ENCODE measurements around the gene LTK. TPM values are rescaled to one million over a fixed set of nuclear protein-coding genes. Genes with fewer than 3 reads are reported as not detected.

LTK gene
- total RNA-seq, 1 donor from 2014 or later: not detected

- peak; percentile 28 to 74 for DNase-seq (ENCODE audit: low read depth in 2 of 2)
Observed at GRCh38 chr15:41530363-41530956, 16.8 kb upstream of the LTK start.

GRCh38 chr15:41523097-41523496 is 9.5 kb upstream of the LTK start:
- DNase-seq (ENCODE audit: low read depth in 2 of 2): no peak

- DNase-seq (ENCODE audit: low read depth in 2 of 2): no peak
Observed at GRCh38 chr15:41521614-41522013, 8.0 kb upstream of the LTK start.

- DNase-seq (ENCODE audit: low read depth in 2 of 2): no peak
Observed at GRCh38 chr15:41520636-41521035, 7.0 kb upstream of the LTK start.

GRCh38 chr15:41517895-41518449 is 4.3 kb upstream of the LTK start:
- DNase-seq (ENCODE audit: low read depth in 2 of 2): no peak

GRCh38 chr15:41512940-41513505 is 604 bp downstream of the LTK start:
- DNase-seq (ENCODE audit: low read depth in 2 of 2): no peak

GRCh38 chr15:41512512-41512939 is 1.1 kb downstream of the LTK start:
- DNase-seq (ENCODE audit: low read depth in 2 of 2): no peak

GRCh38 chr15:41511899-41512369 is 1.7 kb downstream of the LTK start:
- no peak for DNase-seq (ENCODE audit: low read depth in 2 of 2)

GRCh38 chr15:41511331-41511898 is 2.2 kb downstream of the LTK start:
- no peak for DNase-seq (ENCODE audit: low read depth in 2 of 2)

GRCh38 chr15:41510728-41511127 is 2.9 kb downstream of the LTK start:
- DNase-seq (ENCODE audit: low read depth in 2 of 2): no peak

GRCh38 chr15:41507820-41508290 is 5.8 kb downstream of the LTK start:
- DNase-seq (ENCODE audit: low read depth in 2 of 2): no peak

GRCh38 chr15:41506796-41507341 is 6.8 kb downstream of the LTK start:
- no peak for DNase-seq (ENCODE audit: low read depth in 2 of 2)

GRCh38 chr15:41505776-41506175 is 7.9 kb downstream of the LTK start:
- no peak for DNase-seq (ENCODE audit: low read depth in 2 of 2)

GRCh38 chr15:41504751-41505492 is 8.7 kb downstream of the LTK start:
- no peak for DNase-seq (ENCODE audit: low read depth in 2 of 2)

- DNase-seq (ENCODE audit: low read depth in 2 of 2): no peak
Observed at GRCh38 chr15:41503669-41504010, 10.0 kb downstream of the LTK start.

- DNase-seq (ENCODE audit: low read depth in 2 of 2): no peak
Observed at GRCh38 chr15:41502795-41503668, 10.6 kb downstream of the LTK start.

GRCh38 chr15:41501931-41502794 is 11.5 kb downstream of the LTK start:
- no peak for DNase-seq (ENCODE audit: low read depth in 2 of 2)

GRCh38 chr15:41501191-41501917 is 12.3 kb downstream of the LTK start:
- peak; percentile 36 to 46 for DNase-seq (ENCODE audit: low read depth in 2 of 2)

Measured in lung microvascular endothelial cell (primary cell).